NCI-H146 treated with DMSO at 0.1 percent for 48 hours (cell line): Measurements from ENCODE around the gene SMURF2.
"Not testable (repeated sequence)": the region's sequence is repeated elsewhere in the genome, so short reads cannot be mapped to it uniquely, and the experiment has no call there.

Source experiments
- DNase-seq: peaks from one replicate; lab custom pipeline; 2025; ENCODE audit not compliant: unreplicated experiment; lab: John Stamatoyannopoulos, UW

The SMURF2 gene

DNA sequence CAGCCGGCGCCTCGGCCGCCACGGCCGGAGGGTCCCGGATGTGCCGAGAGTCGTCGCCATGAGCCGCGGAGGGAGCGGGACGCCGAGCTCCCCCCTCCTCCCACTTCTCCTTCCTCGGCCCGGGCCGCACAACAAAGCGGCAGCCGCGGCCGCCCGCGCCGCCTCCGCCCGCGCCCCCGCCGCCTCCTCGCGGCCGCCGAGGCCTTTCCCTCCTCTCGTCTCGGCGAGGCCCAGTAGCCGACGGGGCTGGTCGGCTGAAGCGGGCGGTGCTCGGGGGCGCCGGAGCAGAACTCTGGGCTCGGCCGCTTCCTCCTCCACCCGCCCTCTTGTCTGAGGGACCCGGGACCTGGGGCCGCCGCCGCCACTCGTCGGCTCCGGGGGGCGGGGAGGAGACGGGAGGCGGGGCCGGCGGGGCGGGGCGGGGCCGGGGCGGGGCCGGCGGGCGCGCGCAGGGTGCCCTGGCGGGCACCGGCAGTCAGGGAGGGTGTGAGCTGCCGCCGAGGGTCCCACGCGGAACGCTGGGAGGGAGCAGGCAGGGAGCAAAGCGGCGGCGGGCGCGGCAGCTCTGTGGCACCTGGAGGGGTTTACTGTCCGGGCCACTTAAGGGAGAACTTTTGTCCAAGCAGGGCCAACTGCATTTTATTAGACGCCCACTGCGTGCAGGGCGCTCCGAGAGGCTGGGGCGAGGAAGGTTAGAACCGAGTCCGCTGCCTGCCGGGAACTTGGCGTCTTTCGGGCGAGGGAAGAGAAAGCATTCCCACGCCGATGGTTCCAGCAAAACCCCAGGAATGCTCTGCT, at the start of gene SMURF2:
Gene SMURF2 (minus strand): TSS at position 332 of the 798 bp plus-strand sequence. CDS start 427 bp downstream, outside the sequence.
- DNase-seq = peak; percentile 47

DNA sequence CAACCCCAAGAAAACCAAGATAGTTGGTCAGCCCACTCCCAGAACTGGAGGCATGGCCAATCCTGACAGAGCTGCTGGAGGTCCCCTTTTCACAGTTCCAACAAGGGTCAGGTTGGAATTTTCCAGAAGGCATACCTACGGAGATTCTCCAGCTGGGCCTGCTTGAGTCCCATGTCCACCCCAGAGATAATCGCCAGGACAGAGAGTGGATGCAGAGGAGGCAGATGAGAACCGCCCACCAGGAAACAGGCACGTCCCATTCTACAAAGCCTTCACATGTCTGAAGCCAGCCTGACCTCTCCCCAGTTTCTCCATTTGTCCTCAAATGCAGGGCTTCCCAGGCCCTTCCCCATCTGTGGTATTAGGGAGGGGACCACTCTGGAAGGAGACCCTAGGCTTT, 47.4 kb upstream of the SMURF2 start:
- DNase-seq = no peak

DNA sequence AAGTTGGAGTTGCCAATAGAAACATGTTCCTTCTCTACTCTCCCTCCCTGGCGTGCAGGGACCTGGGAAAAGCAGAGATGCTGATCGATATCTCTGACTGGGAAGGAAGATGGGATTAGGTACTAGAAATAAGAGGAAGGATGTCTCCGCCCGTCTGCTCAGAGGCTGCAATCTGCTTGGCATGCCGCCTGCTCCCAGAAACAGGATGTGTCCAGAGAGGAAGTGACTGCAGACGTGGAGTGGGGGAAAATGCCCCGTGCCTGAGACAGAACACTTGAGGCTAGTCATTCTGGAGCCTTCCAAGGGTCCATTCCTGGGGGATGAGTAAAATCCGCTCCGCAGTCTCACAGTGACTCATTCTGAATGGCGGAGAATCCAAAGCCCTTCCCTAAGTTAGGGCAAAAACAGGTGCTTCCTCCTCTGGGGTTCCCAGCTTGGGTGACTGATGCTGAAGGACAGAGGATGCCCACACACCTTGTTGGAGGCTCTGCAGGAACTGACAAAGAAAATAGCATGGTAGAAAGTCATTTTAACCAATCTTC, 45.0 kb upstream of the SMURF2 start:
- DNase-seq = no peak

DNA sequence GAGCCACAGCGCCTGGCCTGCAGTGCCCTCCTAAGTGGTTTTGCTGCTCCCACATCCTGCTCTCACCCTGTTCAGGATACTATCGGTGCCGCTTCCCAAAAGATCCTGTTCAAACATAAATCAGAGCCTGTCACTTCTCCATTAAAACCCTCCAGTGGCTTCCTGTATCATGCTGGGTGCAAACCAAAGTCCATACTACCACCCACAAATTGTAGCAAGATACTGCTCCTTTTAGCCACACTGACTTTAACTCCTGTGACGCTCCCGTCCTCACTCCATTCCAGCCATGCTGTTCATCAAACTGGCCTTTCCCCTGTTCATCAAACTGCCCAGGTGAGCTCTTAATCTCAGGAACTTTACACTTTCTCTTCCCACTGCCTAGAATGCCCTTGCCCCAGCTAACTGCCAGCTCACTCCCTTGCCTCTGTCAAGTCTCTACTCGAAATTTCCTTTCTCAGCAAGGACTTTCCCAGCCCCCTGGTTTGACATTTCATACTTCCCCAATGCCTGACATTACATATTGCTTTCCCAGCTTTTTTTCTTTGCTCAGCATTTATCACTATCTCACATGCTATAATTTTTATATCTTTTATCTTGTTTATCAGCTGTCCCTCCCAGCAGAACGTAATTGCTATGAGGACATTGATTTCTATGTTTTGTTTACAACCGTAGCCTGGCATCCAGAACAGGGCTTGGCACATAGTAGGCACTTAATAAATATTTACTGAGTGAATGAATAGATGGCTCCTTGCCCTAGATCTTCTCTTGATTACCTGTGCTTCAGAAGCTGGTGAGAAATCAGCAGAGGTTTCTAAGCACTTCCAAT, 44.3 kb upstream of the SMURF2 start:
- DNase-seq = no peak

DNA sequence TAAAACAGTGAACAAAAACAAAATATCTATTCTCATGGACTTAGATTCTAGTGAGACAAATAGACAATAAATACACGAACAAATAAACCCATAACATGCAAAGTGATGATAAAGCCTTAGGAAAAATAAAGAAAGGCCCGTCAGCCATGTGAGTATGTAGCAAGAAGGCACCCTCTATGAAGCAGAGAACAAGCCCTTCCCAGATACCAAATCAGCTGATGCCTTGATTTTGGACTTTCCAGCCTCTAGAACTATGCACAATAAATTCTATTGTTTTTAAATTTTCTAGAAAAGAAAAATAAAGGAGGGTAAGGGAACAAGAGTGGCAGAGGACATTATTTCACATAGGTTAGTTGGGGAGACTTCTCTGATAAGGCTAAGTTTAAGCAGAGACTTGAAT, 40.7 kb upstream of the SMURF2 start:
- DNase-seq = no peak

DNA sequence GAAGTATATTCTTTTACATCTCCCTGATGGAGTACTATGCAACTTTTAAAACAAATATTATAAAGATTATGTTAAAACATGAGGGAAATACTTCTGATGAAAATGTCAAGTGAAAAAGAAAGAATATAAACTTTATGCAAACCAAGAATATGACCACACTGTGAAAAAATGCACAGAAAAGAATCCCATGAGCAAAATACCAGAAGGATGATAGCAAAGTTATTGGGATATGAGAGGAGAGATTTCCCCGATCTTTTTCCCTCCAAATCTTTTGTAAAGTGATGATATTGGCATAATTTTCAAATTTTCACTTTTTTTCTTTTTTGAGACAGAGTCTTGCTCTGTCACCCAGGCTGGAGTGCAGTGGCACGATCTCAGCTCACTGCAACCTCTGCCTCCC, 36.6 kb upstream of the SMURF2 start:
- DNase-seq = no peak

DNA sequence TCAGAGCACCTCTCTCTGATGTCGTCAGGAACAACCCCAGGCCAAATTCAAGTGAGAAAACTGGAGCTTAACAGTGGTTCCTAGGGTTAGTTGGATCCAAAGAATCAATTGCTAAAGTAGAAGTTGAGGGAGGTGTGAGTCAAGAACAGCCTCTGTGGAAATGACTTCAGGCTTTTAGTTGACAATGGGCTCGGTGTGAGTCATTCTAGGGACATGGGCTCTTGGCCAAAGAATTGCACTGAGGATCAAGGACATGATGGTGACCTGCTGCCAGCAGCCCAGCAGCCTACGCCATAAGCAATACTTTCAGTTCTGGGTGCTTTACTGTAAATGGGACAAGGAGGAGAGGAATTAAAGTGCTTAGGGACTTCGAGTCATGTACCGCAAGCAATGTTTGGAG, 32.1 kb upstream of the SMURF2 start:
- no peak for DNase-seq

DNA sequence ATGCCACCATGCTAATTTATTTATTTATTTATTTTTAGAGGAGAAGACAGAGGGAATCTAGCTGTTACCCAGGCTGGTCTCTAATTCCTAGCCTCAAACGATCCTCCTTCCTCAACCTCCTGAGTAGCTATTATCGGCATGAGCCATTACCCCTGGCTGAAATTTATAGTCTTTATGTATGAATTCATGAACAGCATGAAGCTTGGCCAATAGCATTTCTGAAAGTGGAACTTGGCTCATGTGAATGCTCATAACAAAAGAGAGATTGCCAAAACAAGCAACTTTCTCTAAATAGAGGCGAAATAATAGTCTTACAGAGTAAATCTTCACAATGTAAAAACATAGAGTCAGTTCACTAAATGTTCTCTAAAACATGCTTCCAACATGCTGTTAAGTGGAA, 30.1 kb upstream of the SMURF2 start:
- DNase-seq = no peak

DNA sequence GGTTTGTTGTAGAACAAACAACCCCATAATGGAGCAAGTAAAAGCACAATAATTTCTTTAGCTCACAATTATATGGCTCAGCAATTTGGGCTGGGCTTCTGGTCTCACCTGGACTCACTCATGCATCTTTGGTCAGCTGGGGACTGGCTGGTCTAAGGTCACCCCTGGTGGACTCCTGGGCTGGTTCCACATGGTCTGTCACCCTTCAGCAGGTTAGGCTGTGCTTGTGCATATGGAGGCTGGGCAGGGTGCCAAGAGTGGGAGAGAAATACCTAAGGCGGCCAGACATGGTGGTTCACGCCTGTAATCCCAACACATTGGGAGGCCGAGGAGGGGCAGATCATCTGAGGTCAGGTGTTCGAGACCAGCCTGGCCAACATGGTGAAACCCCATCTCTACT, 27.0 kb upstream of the SMURF2 start:
- no peak for DNase-seq

DNA sequence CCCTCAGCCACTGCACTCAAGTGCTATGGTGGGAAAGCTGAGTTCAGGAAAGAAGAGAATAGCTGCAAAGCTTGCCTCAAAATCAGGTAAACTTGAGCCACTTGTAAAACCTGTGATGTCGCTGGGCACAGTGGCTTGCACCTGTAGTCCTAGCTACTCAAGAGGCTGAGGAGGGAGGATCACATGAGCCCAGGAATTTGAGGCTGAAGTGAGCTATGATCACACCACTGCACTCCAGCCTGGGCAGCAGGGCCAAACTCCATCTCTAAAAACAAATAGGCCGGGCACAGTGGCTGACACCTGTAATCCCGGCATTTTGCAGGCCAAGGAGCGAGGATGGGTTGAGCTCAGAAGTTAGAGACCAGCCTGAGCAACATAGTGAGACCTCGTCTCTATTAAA, 26.4 kb upstream of the SMURF2 start:
- DNase-seq = no peak

DNA sequence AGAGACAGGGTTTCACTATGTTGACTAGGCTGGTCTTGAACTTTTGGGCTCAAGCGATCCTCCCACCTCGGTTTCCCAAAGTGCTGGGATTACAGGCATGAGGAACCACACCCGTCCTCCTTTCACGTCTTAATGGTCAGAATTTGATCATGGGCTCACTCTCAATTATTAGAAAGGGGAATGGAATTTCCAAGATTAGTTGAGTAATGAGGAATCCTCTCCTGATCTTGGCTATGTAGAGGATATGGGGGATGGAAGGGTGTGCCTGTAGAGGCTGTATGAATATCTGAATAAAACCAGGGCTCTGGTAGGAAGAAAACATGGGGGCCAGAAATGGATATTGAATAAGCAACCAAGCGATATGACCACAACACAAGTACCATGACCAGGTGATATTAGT, 25.9 kb upstream of the SMURF2 start:
- no peak for DNase-seq

DNA sequence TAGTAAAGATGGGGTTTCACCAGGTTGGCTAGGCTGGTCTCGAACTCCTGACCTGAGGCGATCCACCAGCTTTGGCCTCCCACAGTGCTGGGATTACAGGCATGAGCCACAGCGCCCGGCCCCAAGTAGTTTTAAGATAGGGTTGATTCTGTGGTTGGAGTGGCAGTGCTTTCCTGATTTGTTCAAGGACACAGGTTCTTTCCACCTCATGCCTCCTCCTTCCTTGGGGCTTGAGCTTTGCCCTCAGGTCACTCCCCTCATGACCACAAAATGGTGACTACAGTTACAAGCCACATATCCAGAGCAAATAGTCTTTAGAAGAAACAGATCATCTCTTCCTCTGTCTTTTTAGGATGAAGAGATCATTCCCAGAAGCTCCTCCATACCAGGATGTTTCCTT, 25.3 kb upstream of the SMURF2 start:
- no peak for DNase-seq

DNA sequence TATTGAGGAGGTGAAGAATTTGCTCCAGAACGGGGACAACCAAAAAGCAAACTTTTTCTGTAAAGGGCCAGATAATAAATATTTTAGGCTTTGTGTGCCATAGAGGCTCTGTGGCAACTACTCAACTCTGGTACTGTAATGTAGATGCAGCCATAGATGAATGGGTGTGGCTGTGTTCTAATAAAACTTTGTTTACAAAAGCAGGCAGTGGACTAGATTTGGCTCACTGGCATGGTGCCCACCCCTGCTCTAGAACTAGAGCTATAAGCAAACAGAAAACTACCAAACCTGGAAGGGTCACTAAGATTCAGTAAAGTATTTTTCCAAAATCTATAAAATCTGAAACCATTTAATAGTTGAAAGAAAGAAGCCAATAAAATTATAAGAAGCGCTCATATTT, 24.6 kb upstream of the SMURF2 start:
- no peak for DNase-seq

DNA sequence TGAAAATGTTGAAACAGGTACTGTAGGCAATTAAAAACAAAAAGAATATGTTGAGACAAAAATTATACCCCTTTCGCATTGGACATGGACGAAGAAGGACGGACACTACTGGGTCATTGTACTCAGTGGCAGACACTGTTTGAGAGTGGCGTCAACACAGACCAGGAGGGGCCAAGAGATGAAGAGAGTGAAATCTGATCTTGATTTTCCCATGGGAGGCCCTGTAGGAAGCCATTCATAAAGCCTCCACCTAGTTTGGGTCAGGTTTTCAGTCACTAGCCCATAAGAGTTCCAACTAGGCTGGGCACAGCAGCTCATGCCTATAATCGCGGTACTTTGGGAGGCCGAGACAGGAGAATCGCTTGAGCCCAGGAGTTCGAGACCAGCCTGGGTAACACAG, 23.6 kb upstream of the SMURF2 start:
- DNase-seq = peak; percentile 37

DNA sequence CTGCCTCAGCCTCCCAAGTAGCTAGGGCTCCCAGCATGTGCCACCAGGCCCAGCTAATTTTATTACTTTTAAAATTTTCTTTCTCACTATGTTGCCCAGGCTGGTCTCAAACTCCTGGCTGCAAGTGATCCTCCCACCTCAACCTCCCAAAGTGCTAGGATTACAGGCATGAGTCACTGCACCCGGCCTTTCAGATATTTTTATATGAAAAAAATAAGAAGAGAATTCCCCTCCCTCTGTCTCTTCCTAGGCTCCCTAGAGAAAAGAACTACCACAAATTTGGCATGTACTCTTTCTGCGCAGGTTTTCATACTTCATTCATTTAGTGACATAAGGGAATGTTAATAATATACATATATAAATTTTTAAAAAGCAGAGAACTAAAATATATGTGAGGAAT, 21.7 kb upstream of the SMURF2 start:
- no peak for DNase-seq

DNA sequence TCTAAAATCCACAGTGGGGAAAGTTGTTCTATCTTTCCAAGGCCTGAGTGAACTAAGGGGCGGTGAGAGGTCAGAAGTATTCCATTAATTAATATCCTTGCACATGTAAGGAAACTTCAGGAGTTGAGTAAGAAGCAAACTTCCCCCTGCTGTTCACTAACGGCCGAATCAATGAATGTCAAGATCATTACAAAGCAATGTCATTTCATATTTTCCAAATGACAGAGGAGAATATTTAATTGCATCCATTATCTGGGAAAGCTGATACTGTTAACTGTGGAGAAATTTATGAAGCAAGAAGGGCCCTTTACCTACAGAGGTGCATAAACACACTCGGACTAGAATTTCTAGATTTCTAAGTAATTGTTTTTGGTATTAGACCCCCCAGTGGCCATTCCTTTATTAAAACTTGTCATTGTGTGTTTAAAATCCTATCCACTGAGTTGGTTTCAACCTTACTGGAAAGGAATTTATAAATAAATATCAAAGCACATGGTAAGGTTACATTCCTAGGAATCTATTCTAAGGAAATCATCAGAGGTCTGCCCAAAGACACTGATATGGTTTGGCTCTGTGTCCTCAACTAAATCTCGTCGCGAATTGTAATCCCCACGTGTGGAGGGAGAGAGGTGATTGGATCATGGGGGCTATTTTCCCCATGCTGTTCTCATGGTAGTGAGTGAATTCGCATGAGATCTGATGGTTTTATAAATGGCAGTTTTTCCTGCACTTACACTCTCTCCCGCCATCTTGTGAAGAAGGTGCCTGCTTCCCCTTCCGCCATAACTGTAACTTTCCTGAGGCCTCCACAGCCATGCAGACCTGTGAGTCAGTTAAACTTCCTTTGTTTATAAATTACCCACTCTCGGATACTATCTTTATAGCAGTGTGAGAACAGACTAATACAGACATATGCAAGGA, 20.4 kb upstream of the SMURF2 start:
- DNase-seq = no peak

DNA sequence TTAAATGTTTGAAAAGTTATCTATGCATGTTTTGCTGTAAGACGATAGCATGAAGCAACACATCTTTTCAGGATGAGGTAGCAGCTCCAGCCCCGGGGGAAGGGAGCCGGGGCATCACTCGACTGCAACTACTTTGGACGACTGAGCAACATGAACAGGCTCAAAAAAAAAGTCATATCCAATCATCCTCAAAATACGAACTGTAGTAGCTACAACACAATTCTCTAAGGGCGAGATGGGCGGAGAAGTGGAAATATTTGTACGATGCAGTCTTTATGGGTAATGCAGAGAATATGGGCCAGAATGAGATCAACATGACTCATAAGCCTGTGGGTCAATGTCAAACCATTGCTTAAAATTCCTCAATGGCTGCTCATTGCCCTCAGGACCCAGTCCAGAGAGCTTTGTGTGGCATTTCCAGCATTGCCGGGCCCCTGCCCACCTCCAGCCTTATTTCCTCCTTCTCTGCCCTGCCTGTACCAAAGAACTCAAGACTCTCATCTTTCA, 17.7 kb upstream of the SMURF2 start:
- DNase-seq = no peak

DNA sequence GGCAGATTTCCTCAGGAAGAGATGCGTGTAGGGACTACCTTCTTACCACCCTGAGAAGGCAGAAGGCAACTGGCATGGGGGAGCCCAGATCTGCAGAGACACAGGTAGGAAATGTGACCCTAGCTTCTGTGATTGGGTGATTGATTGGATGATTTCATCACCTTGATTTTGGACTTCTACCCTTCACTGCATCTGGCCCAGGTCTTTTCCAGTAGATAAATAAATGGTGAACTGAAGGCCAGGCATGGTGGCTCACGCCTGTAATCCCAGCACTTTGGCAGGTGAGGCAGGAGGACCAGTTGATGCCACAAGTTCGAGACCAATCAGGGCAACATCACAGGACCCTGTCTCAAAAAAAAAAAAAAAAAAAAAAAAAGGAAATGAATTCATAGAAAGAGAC, 14.7 kb upstream of the SMURF2 start:
- DNase-seq = no peak

DNA sequence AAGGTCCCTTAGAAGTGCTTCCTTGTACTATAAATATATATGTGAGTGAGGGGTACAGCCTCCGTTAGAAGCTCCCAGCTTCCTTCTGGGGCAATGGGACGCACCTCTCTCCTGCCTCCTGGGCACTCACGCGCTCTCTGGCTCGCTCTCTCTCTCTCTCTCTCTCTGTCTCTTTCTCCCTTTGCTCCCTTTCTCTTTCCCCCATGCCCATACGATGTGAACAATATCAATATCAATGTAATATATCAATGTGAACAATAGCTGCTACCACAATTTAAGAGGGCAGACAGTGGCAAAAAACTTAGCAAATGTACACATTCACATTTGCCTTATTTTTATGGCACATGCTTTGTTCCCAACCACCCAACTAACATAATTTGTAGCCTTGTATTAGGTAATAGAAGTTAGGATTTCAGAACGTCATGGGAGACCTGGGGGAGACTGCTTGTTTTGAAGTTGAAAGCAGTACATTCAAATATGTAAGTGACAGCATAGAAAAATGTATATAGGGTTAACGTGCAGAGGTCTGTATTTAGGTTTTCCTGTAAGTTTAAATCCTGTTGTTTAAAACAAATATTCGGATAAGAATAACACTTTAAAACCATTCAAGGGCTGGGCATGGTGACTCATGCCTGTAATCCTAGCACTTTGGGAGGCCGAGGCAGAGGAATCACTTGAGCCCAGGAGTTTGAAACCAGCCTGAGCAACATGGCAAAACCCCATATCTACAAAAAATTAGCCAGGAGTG, 8.9 kb upstream of the SMURF2 start:
- not testable (repeated sequence) for DNase-seq
